Ecto neural progenitor cell (in vitro differentiated cells): Measurements from ENCODE around the gene BGN.

Source experiments
- DNase-seq: peaks from one replicate; pipeline ENCODE4 v3.0.0-alpha.2; 2018; ENCODE audit warnings: low spot score

Gene BGN

GRCh38 chrX:153460826-153461225 is 34.0 kb upstream of the BGN start:
- peak; percentile 61 for DNase-seq

- no peak for DNase-seq
Observed at GRCh38 chrX:153462291-153462690, 32.5 kb upstream of the BGN start.

GRCh38 chrX:153463031-153463430 is 31.7 kb upstream of the BGN start:
- no peak for DNase-seq

- no peak for DNase-seq
Observed at GRCh38 chrX:153463556-153463955, 31.2 kb upstream of the BGN start.

- DNase-seq, result no peak
Observed at GRCh38 chrX:153464116-153464515, 30.7 kb upstream of the BGN start.

- no peak for DNase-seq
Observed at GRCh38 chrX:153465691-153466380, 28.9 kb upstream of the BGN start.

- DNase-seq, result no peak
Observed at GRCh38 chrX:153468008-153468580, 26.7 kb upstream of the BGN start.

GRCh38 chrX:153469811-153470410 is 24.9 kb upstream of the BGN start:
- DNase-seq, result peak; percentile 55

GRCh38 chrX:153470411-153471363 is 24.1 kb upstream of the BGN start, which contains the start of gene HAUS7:
Gene HAUS7 (minus strand): TSS chrX:153470576. CDS start chrX:153470557, 19 bp downstream.
- peak; percentile 94 for DNase-seq

- DNase-seq, result no peak
Observed at GRCh38 chrX:153471663-153472280, 23.0 kb upstream of the BGN start.

GRCh38 chrX:153473126-153473525 is 21.7 kb upstream of the BGN start:
- DNase-seq, result no peak

- no peak for DNase-seq
Observed at GRCh38 chrX:153474266-153474665, 20.5 kb upstream of the BGN start.

- no peak for DNase-seq
Observed at GRCh38 chrX:153474718-153475117, 20.1 kb upstream of the BGN start.

GRCh38 chrX:153475271-153475670 is 19.5 kb upstream of the BGN start:
- no peak for DNase-seq

- no peak for DNase-seq
Observed at GRCh38 chrX:153475751-153476281, 19.0 kb upstream of the BGN start.

- no peak for DNase-seq
Observed at GRCh38 chrX:153476666-153477363, 18.0 kb upstream of the BGN start.

GRCh38 chrX:153477364-153477857 is 17.4 kb upstream of the BGN start:
- DNase-seq, result no peak

- DNase-seq, result no peak
Observed at GRCh38 chrX:153477901-153478300, 16.9 kb upstream of the BGN start.

- DNase-seq, result no peak
Observed at GRCh38 chrX:153478746-153479145, 16.0 kb upstream of the BGN start.

- no peak for DNase-seq
Observed at GRCh38 chrX:153481043-153481442, 13.7 kb upstream of the BGN start.
